Cardiac fibroblast (primary cell): Measurements from ENCODE around the gene MTA1.
A peak's percentile ranks its signal among the peaks of the same experiment; 100 is the strongest.

Experiments
- DNase-seq, 2 donors: peaks; one replicate each; pipeline versions ENCODE4 v3.0.0 to v3.0.0-alpha.2; 2010; ENCODE audit warnings: low read depth in 2 of 2
- H3K4me3 ChIP-seq, 2 donors: replicated peaks in 1 of 2; 1 replicate in 1 of 2; 2 replicates in 1 of 2; pipeline ENCODE4 v1.5.1; 2011; ENCODE audit warnings: low read depth in 2 of 2, low read length in 2 of 2, mild to moderate bottlenecking in 2 of 2, moderate library complexity in 1 of 2
- TF ChIP-seq, protein P1 (sequence below): IDR thresholded peaks from one replicate; pipeline ENCODE4 v1.5.1; 2011; ENCODE audit warnings: low read depth, mild to moderate bottlenecking, low read length, inconsistent platforms

MTA1 gene

DNA sequence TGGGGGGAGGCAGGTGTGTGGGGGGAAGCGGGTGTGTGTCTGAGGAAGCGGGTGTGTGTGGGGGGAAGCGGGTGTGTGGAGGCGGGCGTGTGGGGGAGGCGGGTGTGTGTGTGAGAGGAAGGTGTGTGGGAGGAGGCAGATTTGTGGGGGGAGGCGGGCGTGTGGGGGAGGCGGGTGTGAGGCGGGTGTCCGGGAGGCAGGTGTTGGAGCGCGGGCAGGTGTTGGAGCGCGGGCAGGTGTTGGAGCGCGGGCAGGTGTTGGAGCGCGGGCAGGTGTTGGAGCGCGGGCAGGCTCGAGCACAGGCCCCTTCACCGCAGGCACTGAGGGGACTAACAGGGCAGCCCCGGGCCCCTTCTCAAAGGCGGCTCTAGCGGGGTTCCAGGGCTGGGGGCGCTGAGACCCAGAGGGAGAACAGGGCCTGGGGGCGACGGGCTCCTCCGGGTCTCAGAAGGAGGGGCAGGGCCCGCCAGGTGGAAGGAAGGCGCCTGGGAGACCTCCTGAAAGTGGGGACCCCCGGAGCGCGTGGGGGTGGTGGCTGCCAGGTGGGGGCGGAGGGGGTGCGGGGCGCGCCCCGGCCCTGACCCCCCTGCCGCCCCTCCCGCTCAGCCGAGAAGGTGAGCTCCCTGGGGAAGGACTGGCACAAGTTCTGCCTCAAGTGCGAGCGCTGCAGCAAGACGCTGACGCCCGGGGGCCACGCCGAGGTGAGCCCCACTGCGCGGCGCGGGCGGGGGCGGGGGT, 58.2 kb downstream of the MTA1 start:
- peak overlapping the region in 1 of 2 donors; percentile 72 for H3K4me3 ChIP-seq
- DNase-seq, result no peak
- TF ChIP-seq, protein P1, sequence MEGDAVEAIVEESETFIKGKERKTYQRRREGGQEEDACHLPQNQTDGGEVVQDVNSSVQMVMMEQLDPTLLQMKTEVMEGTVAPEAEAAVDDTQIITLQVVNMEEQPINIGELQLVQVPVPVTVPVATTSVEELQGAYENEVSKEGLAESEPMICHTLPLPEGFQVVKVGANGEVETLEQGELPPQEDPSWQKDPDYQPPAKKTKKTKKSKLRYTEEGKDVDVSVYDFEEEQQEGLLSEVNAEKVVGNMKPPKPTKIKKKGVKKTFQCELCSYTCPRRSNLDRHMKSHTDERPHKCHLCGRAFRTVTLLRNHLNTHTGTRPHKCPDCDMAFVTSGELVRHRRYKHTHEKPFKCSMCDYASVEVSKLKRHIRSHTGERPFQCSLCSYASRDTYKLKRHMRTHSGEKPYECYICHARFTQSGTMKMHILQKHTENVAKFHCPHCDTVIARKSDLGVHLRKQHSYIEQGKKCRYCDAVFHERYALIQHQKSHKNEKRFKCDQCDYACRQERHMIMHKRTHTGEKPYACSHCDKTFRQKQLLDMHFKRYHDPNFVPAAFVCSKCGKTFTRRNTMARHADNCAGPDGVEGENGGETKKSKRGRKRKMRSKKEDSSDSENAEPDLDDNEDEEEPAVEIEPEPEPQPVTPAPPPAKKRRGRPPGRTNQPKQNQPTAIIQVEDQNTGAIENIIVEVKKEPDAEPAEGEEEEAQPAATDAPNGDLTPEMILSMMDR, result no peak

DNA sequence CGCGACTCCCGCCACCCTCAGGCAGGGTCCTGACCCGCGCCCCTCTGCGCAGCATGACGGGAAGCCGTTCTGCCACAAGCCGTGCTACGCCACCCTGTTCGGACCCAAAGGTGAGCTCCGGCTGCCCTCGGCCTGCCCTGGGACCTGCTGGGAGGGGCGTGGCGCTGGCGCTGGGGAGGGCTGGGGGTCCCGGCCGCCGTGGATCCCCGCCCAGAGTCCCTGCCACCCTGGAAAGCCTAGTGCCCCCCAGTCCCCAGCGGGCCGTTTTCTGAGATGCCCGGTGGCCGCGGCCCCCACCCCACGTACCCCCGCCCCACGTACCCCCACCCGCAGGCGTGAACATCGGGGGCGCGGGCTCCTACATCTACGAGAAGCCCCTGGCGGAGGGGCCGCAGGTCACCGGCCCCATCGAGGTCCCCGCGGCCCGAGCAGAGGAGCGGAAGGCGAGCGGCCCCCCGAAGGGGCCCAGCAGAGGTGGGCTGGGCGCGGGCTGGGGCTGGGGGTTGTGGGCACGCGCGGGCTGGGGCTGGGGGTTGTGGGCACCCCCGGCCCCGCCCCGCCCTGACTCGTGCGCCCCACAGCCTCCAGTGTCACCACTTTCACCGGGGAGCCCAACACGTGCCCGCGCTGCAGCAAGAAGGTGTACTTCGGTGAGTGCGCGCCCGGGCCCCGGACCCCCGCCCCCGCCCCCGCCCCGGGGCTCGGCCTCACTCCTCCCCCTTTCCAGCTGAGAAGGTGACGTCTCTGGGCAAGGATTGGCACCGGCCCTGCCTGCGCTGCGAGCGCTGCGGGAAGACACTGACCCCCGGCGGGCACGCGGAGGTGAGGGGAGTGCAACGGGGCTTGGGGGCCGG, 59.0 kb downstream of the MTA1 start:
- H3K4me3 ChIP-seq, result no peak overlapping the region
- no peak for DNase-seq
- TF ChIP-seq, protein P1, result no peak

DNA sequence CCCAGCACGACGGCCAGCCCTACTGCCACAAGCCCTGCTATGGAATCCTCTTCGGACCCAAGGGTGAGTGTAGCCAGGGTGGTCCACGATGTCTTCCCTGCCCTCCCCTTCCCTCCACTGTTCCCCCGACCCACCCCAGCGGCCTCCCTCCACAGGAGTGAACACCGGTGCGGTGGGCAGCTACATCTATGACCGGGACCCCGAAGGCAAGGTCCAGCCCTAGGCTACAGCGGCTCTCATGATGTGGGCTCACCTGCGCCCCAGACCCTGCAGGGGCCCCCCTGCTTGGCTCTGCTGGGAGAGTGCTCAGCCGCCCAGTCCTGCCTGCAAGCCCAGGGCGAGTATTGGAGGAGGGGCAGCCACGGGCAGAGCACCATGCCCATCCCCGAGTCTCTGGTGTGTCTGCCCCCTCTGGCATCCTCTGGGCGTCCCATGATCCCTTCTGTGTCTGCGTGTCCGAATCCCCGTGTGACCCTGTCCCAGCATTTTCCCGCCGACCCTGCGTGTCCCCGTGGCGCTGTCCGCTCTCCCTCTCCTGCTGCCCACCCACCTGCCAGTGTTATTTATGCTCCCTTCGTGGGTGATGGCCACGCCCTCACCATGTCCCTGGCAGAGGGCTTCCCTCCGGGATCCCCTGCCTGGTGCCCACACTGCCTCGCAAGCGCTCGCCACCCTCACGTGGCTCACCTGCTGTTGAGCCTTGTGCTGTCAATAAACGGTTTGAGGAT, 60.0 kb downstream of the MTA1 start:
- TF ChIP-seq, protein P1, result no peak
- H3K4me3 ChIP-seq, result no peak overlapping the region
- DNase-seq, result no peak

DNA sequence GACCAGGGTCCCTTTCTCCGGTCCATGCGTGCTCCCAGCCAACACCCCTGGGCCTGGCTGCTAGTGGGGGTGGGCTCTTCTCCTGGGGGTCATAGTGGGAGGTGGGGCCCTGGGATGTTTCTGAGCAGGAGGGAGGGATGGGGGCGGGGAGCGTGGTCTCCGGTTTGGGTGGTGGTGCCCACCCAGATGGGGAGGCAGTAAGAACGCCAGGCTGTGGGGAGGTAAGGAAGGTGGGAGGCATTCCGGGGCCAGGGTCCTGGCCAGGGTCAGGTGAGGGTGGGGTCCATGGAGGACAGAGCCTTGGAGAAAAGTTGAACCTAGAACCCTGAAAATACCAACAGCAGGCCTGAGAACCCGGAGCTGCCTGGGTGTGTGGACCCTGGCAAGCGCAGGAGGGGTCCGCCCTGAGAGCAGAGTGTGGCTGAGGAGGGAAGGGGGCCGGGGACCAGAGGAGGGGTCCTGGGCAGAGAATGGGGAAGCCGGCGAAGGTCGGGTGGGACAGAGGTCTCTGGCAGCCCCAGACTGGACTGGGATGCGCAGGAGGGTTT, 60.6 kb downstream of the MTA1 start:
- no peak for DNase-seq
- TF ChIP-seq, protein P1, result no peak
- H3K4me3 ChIP-seq, result no peak overlapping the region

DNA sequence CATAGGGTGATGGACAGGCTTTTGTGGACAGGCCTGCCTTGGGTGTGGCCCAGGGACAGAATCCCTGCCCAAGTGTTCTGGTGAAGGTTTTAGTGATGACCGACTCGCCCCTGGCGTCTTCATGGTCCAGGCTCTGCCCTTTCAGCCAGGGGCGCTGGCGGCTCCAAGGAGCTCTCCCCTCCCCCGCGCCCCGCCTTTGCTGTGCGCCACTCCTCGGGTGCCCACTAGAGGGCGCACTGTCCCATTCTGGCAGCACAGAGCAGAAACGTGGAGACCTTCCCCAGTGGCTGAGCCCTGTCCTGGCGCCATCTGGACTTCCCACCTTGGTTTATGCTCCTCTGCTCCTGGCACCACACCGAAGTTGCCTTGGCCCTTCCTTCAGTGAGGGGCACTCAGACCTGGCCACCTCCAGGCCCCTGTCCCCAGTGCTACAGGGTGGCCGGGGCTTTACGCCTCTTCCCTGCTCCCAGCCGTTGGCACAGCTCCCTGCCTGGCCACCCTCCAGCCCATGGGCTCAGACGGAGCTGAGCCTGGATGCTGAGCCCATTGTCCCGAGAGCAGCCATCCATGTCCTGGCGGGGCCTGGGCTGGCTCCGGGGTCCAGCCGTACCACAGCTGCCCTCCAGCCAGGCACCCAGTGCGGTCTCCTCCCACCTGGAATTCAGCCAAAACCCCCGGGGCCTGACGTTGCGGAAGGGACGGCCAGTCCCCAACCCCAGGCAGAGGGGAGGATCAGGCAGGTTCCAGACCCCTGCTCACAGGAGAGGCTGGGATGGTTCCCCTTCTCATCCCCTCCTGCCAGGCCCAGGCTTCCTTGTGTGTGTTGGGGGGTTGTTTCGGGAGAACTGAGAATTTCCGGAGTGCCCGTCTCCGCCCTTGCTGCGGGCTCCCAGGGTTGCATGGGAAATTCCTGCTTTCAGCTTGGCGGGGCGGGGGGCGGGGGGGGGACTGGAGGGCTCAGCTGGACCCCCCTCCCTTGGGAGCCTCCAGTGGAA, 61.5 kb downstream of the MTA1 start:
- peak; percentile 92 to 93 for DNase-seq
- peak overlapping the region; percentile 31 to 32 for H3K4me3 ChIP-seq
- TF ChIP-seq, protein P1, result peak; percentile 98
